Ectodermal cell (in vitro differentiated cells): ENCODE measurements around the gene SHC3.

Experiments used
- H3K27ac ChIP-seq: 2 replicates; pipeline ENCODE4 v1.7.0; 2013; ENCODE audit warnings: mild to moderate bottlenecking, low read depth, low read length; ENCODE audit not compliant: insufficient read depth, poor library complexity, severe bottlenecking
- H3K27me3 ChIP-seq: 2 replicates; pipeline ENCODE4 v1.7.0; 2013; ENCODE audit warnings: mild to moderate bottlenecking, low read length; ENCODE audit not compliant: insufficient read depth, control insufficient read depth, poor library complexity, severe bottlenecking
- H3K36me3 ChIP-seq: one replicate; pipeline ENCODE4 v1.7.0; 2013; ENCODE audit warnings: low read length; ENCODE audit not compliant: control insufficient read depth, insufficient read depth
- H3K4me1 ChIP-seq: one replicate; pipeline ENCODE4 v1.7.0; 2013; ENCODE audit warnings: low read length; ENCODE audit not compliant: control insufficient read depth, insufficient read depth
- H3K4me3 ChIP-seq: 2 replicates; pipeline ENCODE4 v1.7.0; 2013; ENCODE audit warnings: low read depth, low read length, control low read depth; ENCODE audit not compliant: insufficient read depth
- H3K9me3 ChIP-seq: 2 replicates; pipeline ENCODE4 v1.7.0; 2013; ENCODE audit warnings: mild to moderate bottlenecking, low read length, moderate library complexity; ENCODE audit not compliant: control insufficient read depth
- WGBS, 2 experiments: methylation state at CpG; one replicate each; pipeline ENCODE4 v1.1.7; 2013; ENCODE audit warnings: missing lambda C conversion rate in 2 of 2; 5-methylcytosine and 5-hydroxymethylcytosine counted together

SHC3 gene

GRCh38 chr9:89008744-89009545 is 169.7 kb downstream of the SHC3 start:
- no peaks in the 10 kb centered on the region for H3K36me3 ChIP-seq
- no peaks in the 10 kb centered on the region for H3K9me3 ChIP-seq

DNA sequence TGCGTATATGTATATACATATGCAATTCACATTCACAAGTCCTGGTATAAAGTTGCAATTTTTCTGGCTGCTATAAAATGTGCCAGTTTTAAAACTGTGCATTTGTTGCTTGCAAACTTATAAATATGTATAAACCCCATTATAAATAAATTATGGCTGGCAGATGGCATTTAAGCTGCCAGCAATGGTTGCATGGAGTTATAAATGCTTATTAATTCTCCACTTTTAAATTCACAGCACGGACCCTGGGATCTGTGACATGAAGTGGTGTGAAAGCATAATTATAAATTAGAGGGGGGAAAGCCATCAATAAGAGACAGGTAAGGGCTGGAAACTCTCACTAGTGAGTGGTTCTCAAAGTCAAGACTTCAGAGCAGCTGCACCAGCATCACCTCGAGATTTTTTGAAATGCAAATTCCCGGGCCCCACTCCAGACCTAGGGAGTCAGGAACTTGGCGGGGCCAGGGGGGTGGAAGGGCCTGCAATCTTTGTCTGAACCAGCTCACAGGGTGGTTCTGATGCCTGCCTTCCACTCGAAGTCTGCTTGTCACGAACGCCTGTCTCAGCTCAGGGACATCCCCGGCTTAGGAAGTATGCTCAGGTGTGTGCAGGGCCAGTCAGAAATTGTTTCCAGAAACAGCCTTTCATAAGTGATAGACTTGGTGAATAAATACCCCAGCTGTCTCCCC is 170.4 kb downstream of the SHC3 start:
- no peaks in the 10 kb centered on the region for H3K27me3 ChIP-seq
- no peak overlapping the region for H3K4me3 ChIP-seq
- H3K4me1 ChIP-seq: peaks cover 4% of the 10 kb centered on the region
- H3K36me3 ChIP-seq: no peaks in the 10 kb centered on the region
- 80 to 83% methylated on average over 8 to 9 of the region's 9 CpGs for WGBS, 2 experiments
- no peaks in the 10 kb centered on the region for H3K9me3 ChIP-seq
- no peak overlapping the region for H3K27ac ChIP-seq

More at GRCh38 chr9:89008744-89009545, 169.7 kb downstream of the SHC3 start:
- 88 to 89% methylated on average over 12 of the region's 12 CpGs for WGBS, 2 experiments
- Histone ChIP-seq H3K4me1 (peaks cover 4% of the 10 kb centered on the region), H3K27ac (no peak overlapping the region), H3K27me3 (no peaks in the 10 kb centered on the region), H3K4me3 (no peak overlapping the region)

DNA sequence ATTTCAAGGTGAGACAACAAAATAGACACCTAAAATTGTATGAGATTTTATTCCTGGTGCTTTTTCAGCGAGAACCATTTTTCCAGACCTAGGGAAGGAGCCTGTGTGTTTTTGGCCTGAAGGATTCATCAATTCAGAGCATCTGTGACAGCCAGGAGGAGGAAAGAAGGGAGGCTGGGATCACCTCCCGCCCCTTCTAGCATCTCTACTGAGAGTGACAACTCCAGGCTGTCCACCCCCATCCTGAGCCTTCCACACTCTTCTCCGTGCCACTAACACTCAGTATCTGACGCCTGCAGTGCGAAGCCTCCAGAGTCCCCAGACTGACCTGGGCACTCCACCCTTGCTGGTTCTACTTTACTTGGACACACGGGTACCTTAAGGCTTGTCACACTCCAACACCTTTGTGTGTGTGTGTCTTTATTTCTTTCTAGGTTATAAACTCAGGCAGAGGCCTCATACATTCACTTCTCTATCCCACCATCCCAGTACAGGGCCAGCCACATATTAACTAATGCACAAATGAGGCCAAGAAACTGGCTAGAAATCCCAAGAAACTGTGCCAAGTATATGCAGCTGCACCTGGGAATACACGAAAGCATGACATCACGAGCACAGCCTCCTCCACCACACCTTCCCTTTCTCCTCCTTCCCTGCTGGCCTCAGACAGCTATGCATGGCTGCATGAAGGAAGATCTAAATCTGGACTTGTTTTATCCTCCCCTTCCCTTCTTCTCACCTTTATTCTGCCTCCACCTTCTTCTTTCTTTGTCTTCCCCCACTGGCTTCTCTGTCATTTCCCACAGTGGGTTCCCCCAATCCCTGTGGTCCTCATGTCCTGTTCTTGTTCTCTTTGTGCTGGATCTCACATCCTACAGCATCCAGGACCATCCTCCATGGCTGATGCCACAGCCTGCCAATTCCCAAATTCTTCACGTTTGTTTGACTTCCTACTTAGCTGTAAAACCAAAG is 171.3 kb downstream of the SHC3 start:
- no peaks in the 10 kb centered on the region for H3K27me3 ChIP-seq
- no peaks in the 10 kb centered on the region for H3K9me3 ChIP-seq
- H3K36me3 ChIP-seq: no peaks in the 10 kb centered on the region
- no peaks in the 10 kb centered on the region for H3K4me1 ChIP-seq
- 89 to 92% methylated on average over 9 of the region's 9 CpGs for WGBS, 2 experiments
- H3K27ac ChIP-seq: no peak overlapping the region
- no peak overlapping the region for H3K4me3 ChIP-seq

GRCh38 chr9:89006267-89006666 is 172.4 kb downstream of the SHC3 start:
- H3K9me3 ChIP-seq: no peaks in the 10 kb centered on the region
- 81 to 90% methylated on average over 2 of the region's 2 CpGs for WGBS, 2 experiments
- H3K27ac ChIP-seq: no peak overlapping the region
- H3K27me3 ChIP-seq: no peaks in the 10 kb centered on the region
- no peaks in the 10 kb centered on the region for H3K36me3 ChIP-seq
- H3K4me3 ChIP-seq: no peak overlapping the region
- H3K4me1 ChIP-seq: no peaks in the 10 kb centered on the region

- H3K36me3 ChIP-seq: no peaks in the 10 kb centered on the region
- no peak overlapping the region for H3K4me3 ChIP-seq
- no peaks in the 10 kb centered on the region for H3K9me3 ChIP-seq
- H3K4me1 ChIP-seq: no peaks in the 10 kb centered on the region
- no peak overlapping the region for H3K27ac ChIP-seq
- 83 to 84% methylated on average over 9 of the region's 9 CpGs for WGBS, 2 experiments
- no peaks in the 10 kb centered on the region for H3K27me3 ChIP-seq
Measured at GRCh38 chr9:89005323-89005722, 173.3 kb downstream of the SHC3 start.

GRCh38 chr9:89002987-89003386 is 175.6 kb downstream of the SHC3 start:
- H3K9me3 ChIP-seq: no peaks in the 10 kb centered on the region
- no peak overlapping the region for H3K4me3 ChIP-seq
- no peaks in the 10 kb centered on the region for H3K36me3 ChIP-seq
- no peaks in the 10 kb centered on the region for H3K4me1 ChIP-seq
- WGBS, 2 experiments: 95 to 97% methylated on average over 6 of the region's 6 CpGs
- no peaks in the 10 kb centered on the region for H3K27me3 ChIP-seq
- no peak overlapping the region for H3K27ac ChIP-seq

GRCh38 chr9:89001917-89002540 is 176.6 kb downstream of the SHC3 start:
- Histone ChIP-seq H3K4me3 (no peak overlapping the region), H3K9me3 (no peaks in the 10 kb centered on the region), H3K27ac (no peak overlapping the region), H3K4me1 (no peaks in the 10 kb centered on the region), H3K27me3 (no peaks in the 10 kb centered on the region), H3K36me3 (no peaks in the 10 kb centered on the region)
- WGBS, 2 experiments: 96 to 97% methylated on average over 27 of the region's 27 CpGs

DNA sequence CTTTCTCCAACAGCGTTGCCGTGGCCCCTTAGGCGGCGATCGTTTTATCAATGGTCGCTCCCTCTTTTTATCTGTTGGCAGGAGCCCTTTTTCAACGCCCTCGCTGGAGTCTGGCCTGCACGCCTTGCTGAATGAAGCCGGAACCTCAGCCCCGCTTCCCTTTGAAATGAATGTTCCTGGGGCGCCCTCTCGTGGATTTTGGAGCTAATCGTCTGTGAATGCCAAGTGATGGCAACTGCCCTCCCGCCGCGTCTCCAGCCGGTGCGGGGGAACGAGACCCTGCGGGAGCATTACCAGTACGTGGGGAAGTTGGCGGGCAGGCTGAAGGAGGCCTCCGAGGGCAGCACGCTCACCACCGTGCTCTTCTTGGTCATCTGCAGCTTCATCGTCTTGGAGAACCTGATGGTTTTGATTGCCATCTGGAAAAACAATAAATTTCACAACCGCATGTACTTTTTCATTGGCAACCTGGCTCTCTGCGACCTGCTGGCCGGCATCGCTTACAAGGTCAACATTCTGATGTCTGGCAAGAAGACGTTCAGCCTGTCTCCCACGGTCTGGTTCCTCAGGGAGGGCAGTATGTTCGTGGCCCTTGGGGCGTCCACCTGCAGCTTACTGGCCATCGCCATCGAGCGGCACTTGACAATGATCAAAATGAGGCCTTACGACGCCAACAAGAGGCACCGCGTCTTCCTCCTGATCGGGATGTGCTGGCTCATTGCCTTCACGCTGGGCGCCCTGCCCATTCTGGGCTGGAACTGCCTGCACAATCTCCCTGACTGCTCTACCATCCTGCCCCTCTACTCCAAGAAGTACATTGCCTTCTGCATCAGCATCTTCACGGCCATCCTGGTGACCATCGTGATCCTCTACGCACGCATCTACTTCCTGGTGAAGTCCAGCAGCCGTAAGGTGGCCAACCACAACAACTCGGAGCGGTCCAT is 177.4 kb downstream of the SHC3 start:
- no peaks in the 10 kb centered on the region for H3K9me3 ChIP-seq
- 49 to 51% methylated on average over 52 of the region's 52 CpGs for WGBS, 2 experiments
- H3K27ac ChIP-seq: no peak overlapping the region
- H3K36me3 ChIP-seq: no peaks in the 10 kb centered on the region
- no peaks in the 10 kb centered on the region for H3K4me1 ChIP-seq
- no peaks in the 10 kb centered on the region for H3K27me3 ChIP-seq
- H3K4me3 ChIP-seq: no peak overlapping the region

GRCh38 chr9:89000371-89000781 is 178.2 kb downstream of the SHC3 start:
- no peaks in the 10 kb centered on the region for H3K36me3 ChIP-seq
- no peak overlapping the region for H3K27ac ChIP-seq
- no peak overlapping the region for H3K4me3 ChIP-seq
- WGBS, 2 experiments: 92% methylated on average over 9 of the region's 9 CpGs
- no peaks in the 10 kb centered on the region for H3K4me1 ChIP-seq
- H3K27me3 ChIP-seq: no peaks in the 10 kb centered on the region
- H3K9me3 ChIP-seq: no peaks in the 10 kb centered on the region
